ENCODE data around the gene TM9SF3. TPM values are rescaled to one million over a fixed set of nuclear protein-coding genes. Genes with fewer than 3 reads are reported as not detected.
A peak's percentile ranks its signal among the peaks of the same experiment; 100 is the strongest.

Gene TM9SF3
- total RNA-seq = 100 to 1,000 TPM in 2 of 4 donors, 10 to 100 TPM in 2; 64.4 to 129 (median 95.8) TPM

DNA sequence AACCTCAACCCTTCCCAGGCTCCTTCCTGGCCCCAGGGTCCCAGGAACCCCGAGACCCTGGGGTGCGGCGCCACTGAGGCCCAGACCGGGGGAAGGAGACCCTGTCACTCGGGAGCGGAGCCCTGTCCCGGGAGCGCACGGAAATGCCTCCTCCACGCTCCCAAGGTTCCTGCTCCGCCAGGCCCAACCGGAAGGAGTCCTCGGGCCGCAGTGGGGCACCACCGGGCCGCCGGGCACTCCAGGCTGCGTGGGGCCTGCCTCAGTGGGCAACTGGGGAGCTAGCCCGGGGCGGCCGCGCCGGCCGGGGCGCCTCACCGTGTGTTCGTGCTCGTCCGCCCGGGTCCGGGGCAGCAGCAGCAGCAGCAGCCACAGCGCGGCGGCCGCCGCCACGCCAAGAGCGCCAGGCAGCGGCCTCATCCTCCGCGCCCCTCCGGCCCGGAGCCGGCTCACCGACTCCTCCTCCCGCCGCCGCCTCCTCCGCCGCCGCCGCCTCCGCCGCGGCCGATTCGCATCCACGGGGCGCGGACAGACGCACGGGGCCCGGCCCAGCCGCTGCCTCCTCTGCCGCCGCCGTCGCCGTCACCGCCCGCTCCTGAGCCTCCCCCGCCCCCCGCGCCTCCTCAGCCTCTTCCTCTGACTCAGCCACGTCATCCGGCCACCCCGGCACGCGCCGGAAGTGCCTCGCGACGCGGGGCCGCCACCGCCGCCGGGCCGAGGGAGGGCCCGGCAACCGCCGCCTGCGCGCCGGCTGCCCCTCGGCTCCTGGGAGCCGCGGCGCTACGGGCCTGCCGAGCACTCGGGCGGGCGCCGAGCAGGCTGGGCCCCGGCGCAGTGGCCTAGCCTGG lies at the start of gene TM9SF3:
TM9SF3 (minus strand) TSS at position 594 of the 845 bp plus-strand sequence; CDS start at position 417, 177 bp downstream.
- no peaks in the 10 kb centered on the region for H3K9me3 ChIP-seq
- H3K4me3 ChIP-seq = peak within 1 kb of the TSS; percentile 69 to 99 (median 96)
- H3K27ac ChIP-seq = peak within 1 kb of the TSS; percentile 98 to 100 (median 99)
- H3K36me3 ChIP-seq = no peaks in the 10 kb centered on the region
- H3K27me3 ChIP-seq = no peaks in the 10 kb centered on the region
- peak; percentile 91 to 97 (median 95) for DNase-seq
- H3K4me1 ChIP-seq = peaks cover 0 to 57% (median 7%) of the 10 kb centered on the region in 4 donors
- TF ChIP-seq, protein P1, sequence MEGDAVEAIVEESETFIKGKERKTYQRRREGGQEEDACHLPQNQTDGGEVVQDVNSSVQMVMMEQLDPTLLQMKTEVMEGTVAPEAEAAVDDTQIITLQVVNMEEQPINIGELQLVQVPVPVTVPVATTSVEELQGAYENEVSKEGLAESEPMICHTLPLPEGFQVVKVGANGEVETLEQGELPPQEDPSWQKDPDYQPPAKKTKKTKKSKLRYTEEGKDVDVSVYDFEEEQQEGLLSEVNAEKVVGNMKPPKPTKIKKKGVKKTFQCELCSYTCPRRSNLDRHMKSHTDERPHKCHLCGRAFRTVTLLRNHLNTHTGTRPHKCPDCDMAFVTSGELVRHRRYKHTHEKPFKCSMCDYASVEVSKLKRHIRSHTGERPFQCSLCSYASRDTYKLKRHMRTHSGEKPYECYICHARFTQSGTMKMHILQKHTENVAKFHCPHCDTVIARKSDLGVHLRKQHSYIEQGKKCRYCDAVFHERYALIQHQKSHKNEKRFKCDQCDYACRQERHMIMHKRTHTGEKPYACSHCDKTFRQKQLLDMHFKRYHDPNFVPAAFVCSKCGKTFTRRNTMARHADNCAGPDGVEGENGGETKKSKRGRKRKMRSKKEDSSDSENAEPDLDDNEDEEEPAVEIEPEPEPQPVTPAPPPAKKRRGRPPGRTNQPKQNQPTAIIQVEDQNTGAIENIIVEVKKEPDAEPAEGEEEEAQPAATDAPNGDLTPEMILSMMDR (IDR thresholded peaks at IDR 0.05) = peak in 2 of 6 experiments; percentile 1 to 15
- peak; percentile 65 to 95 for TF ChIP-seq POLR2A (IDR thresholded peaks at IDR 0.05)

DNA sequence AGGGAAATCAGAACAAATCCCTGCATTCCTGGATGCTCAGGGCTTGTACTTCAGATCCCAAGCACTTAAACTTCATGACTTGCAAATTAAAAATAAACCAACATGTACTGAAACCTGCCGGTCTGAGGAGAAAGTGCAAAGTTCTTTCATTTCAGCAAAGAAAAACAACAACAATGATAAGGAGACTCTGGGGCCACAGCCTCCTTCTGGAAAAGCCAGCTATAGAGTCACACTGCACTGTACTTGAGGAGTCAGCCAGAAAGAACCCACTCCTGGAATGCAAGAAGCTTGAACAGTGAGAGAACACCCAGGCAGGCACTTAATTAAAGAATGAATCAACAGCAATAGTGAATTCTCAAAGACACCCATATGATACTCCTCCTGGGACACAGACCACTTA lies 49.7 kb upstream of the TM9SF3 start:
- DNase-seq = no peak
- Histone ChIP-seq H3K9me3 (no peaks in the 10 kb centered on the region), H3K27ac (peak overlapping the region in 2 of 4 donors; percentile 52 to 61)

DNA sequence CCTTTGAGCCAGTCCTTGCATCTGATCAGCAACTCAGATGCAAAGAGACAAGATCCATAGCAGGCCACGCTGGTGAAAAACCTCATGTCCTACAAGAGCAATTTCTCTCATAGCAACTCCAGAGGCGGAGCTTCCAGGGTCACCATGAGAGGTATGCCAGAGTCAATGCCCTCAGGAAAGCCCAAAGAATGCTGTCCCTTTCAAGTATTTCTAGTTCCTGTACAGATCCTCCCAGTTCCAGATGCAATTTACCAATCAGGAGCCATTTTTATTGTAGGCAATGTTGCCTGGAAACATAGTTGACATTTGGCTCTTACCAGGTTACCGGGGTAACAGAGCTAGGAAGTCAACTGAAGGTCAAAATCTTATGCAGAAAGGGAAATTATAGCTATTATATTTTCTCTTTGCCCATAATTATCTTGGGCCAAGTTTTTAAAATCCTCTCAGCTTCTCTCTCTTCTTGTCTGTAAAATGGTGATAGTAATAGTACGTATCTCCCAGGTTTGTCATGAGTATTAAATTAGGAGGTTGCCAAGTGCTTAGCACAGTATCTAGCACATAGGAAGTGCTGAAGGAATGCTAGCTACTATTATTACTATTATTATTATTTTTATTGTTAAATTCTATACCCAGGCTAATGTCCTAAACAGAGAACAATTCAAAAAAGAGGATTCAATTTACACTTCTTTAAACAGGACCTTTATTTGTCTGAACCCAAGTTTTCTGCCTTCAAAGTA lies 46.3 kb upstream of the TM9SF3 start:
- Histone ChIP-seq H3K9me3 (no peaks in the 10 kb centered on the region), H3K27me3 (no peaks in the 10 kb centered on the region), H3K4me1 (peaks cover 0 to 15% (median 0%) of the 10 kb centered on the region in 4 donors), H3K27ac (no peak overlapping the region), H3K36me3 (no peaks in the 10 kb centered on the region), H3K4me3 (no peak overlapping the region)
- peak in 1 of 3 donors; percentile 37 for DNase-seq
- TF ChIP-seq POLR2A (IDR thresholded peaks at IDR 0.05) = no peak
- TF ChIP-seq, protein P1 (IDR thresholded peaks at IDR 0.05) = no peak

More for the DNA sequence above, 49.7 kb upstream of the TM9SF3 start:
- no peaks in the 10 kb centered on the region for H3K27me3 ChIP-seq
- no peaks in the 10 kb centered on the region for H3K36me3 ChIP-seq
- peaks cover 0 to 15% (median 0%) of the 10 kb centered on the region in 4 donors for H3K4me1 ChIP-seq
- H3K4me3 ChIP-seq = no peak overlapping the region
- no peak for TF ChIP-seq POLR2A (IDR thresholded peaks at IDR 0.05)
- TF ChIP-seq, protein P1 (IDR thresholded peaks at IDR 0.05) = no peak

DNA sequence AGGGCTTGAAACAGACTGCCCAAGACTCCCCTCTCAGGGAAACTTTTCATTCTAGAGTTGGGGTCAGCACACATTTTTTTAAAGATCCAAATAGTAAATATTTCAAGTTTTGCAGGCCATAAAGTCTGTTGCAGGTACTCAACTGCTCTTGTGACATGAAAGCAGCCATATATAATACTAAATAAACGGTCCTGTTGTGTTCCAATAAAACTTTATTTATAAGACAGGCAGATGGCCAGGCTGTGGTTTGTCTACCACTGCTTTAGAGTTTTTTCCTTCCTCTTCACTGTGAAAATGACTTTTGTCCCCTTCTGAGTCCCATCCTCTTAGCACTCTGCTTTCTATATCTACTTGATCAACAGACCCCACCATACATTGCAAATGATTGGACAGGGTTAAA lies 40.5 kb upstream of the TM9SF3 start:
- H3K4me1 ChIP-seq = no peaks in the 10 kb centered on the region
- no peaks in the 10 kb centered on the region for H3K9me3 ChIP-seq
- H3K27me3 ChIP-seq = no peaks in the 10 kb centered on the region
- no peak overlapping the region for H3K4me3 ChIP-seq
- no peak for TF ChIP-seq POLR2A (IDR thresholded peaks at IDR 0.05)
- TF ChIP-seq, protein P1 (IDR thresholded peaks at IDR 0.05) = no peak
- DNase-seq = no peak
- H3K27ac ChIP-seq = no peak overlapping the region
- no peaks in the 10 kb centered on the region for H3K36me3 ChIP-seq

DNA sequence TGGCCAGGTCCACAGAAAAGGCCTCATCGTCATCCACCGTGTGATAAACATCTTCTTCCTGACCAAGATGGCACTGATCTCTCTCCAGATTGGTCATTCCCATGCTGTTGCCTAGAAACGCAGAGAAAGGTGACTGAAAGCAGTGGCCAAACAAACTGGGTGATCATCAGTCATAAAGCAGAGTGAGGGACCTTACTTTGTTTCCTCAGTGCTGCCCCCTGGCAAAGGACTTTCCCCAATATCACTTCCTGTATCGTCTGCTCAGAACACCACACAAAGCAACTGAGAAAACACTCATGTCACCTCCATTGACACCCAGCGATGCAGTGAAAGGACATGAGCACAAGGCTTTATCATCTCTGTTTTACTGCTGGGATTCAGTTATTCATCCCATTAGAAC lies 40.0 kb upstream of the TM9SF3 start:
- H3K9me3 ChIP-seq = no peaks in the 10 kb centered on the region
- H3K4me3 ChIP-seq = no peak overlapping the region
- no peaks in the 10 kb centered on the region for H3K4me1 ChIP-seq
- no peak for DNase-seq
- no peak for TF ChIP-seq POLR2A (IDR thresholded peaks at IDR 0.05)
- TF ChIP-seq, protein P1 (IDR thresholded peaks at IDR 0.05) = no peak
- H3K27ac ChIP-seq = no peak overlapping the region
- H3K36me3 ChIP-seq = no peaks in the 10 kb centered on the region
- H3K27me3 ChIP-seq = no peaks in the 10 kb centered on the region
